Endothelial cell of umbilical vein (primary cell): ENCODE results near the gene SMAD2.

Source experiments
- EZH2 ChIP-seq: IDR thresholded peaks from 2 replicates; pipeline ENCODE4 v1.6.1; 2012; ENCODE audit warnings: borderline replicate concordance, low read depth, mild to moderate bottlenecking, moderate library complexity, low read length, inconsistent platforms; ENCODE audit not compliant: severe bottlenecking
- POLR2A ChIP-seq: IDR thresholded peaks from 2 replicates; pipeline ENCODE4 v1.6.1; 2012; ENCODE audit warnings: low read depth, mild to moderate bottlenecking, control low read depth, low read length
- POLR2AphosphoS5 ChIP-seq: IDR thresholded peaks from 2 replicates; pipeline ENCODE4 v1.6.1; 2012; ENCODE audit warnings: low read depth, mild to moderate bottlenecking, control low read depth, low read length, moderate library complexity; ENCODE audit not compliant: insufficient read depth
- TF ChIP-seq, protein P1 (sequence below), 2 donors: IDR thresholded peaks; 1 replicate in 1 of 2; 2 replicates in 1 of 2; pipeline ENCODE4 v1.5.1; 2011; ENCODE audit warnings: low read length in 2 of 2, mild to moderate bottlenecking in 2 of 2, moderate library complexity in 2 of 2, control low read depth in 1 of 2, inconsistent platforms in 1 of 2, low read depth in 1 of 2; ENCODE audit not compliant: insufficient read depth in 1 of 2; ENCODE audit errors: extremely low read depth in 1 of 2
- TF ChIP-seq, protein P2 (sequence below): IDR thresholded peaks from 2 replicates; pipeline ENCODE4 v1.6.1; 2011; ENCODE audit not compliant: insufficient read depth, insufficient read length

- TF ChIP-seq, protein P1, sequence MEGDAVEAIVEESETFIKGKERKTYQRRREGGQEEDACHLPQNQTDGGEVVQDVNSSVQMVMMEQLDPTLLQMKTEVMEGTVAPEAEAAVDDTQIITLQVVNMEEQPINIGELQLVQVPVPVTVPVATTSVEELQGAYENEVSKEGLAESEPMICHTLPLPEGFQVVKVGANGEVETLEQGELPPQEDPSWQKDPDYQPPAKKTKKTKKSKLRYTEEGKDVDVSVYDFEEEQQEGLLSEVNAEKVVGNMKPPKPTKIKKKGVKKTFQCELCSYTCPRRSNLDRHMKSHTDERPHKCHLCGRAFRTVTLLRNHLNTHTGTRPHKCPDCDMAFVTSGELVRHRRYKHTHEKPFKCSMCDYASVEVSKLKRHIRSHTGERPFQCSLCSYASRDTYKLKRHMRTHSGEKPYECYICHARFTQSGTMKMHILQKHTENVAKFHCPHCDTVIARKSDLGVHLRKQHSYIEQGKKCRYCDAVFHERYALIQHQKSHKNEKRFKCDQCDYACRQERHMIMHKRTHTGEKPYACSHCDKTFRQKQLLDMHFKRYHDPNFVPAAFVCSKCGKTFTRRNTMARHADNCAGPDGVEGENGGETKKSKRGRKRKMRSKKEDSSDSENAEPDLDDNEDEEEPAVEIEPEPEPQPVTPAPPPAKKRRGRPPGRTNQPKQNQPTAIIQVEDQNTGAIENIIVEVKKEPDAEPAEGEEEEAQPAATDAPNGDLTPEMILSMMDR (IDR thresholded peaks at IDR 0.05; ENCODE audit: extremely low read depth in 1 of 2, insufficient read depth in 1 of 2, low read depth in 1 of 2, low read length in 2 of 2), result no peak
- TF ChIP-seq, protein P2, sequence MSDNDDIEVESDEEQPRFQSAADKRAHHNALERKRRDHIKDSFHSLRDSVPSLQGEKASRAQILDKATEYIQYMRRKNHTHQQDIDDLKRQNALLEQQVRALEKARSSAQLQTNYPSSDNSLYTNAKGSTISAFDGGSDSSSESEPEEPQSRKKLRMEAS, result no peak
- TF ChIP-seq POLR2A, result no peak
- no peak for TF ChIP-seq POLR2AphosphoS5
- no peak for TF ChIP-seq EZH2
Measured at GRCh38 chr18:47831351-47831750, 99.1 kb downstream of the SMAD2 start.
